GM21447 (cell line): ENCODE data around the gene OR7A10.
"Not testable (repeated sequence)": the region's sequence is repeated elsewhere in the genome, so short reads cannot be mapped to it uniquely, and the experiment has no call there.

Source experiments
- ATAC-seq: cut with Tn5 transposase; IDR thresholded peaks from one replicate; pipeline ENCODE4 v1.9.1; 2021; ENCODE audit not compliant: unreplicated experiment

OR7A10 gene

DNA sequence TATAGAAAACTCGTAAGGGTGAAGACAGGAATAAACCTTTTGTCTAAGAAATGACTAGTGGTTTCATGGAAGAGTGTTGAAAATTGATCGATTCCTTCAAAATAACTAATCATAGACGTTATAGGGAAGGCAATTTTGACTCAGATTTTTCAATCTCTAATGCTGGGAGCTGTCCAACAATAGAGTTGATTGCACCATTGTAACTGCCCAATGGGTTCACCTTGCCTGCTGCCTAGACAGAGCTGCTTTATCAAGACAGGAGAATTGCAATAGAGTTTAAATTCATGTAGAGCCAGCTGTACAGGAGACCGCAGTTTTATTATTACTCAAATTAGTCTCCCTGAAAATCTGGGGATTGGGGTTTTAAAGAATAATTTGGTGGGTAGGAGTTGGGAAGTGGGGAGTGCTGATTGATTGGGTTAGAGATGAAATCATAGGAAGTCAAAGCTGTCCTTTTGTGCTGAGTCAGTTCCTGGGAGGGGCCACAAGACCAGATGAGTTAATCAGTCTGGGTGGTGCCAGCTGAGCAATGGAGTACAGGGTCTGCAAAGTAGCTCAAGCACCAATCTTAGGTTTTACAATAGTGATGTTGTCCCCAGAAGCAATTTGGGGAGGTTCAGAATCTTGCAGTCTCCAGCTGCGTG is 53.5 kb downstream of the OR7A10 start:
- no peak for ATAC-seq

DNA sequence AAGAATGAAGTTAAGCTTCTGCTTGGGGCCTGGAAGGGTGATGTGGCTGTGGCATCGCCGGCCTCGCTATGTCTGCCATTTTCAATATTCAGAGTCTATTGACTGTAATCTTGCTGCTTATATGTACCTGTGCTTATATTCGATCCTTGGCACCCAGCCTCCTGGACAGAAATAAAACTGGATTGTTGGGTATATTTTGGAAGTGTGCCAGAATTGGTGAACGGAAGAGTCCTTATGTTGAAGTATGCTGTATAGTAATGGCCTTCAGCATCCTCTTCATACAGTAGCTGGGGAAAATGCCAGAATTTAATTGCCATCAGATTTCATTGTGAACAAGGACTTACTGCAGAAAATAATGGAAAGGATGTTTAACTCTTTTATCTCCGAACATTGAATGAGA is 56.5 kb downstream of the OR7A10 start:
- ATAC-seq = not testable (repeated sequence)
